Ovary (tissue), 9 donors: ENCODE measurements around the gene ELAVL3. TPM values are rescaled to one million over a fixed set of nuclear protein-coding genes. Genes with fewer than 3 reads are reported as not detected.

ENCODE experiments used
- DNase-seq, 5 donors: peaks; one replicate each; pipeline ENCODE4 v3.0.0-alpha.2; 2019 to 2020
- H3K27ac ChIP-seq, 2 donors: fragments of 200-600 bp; one replicate each; pipeline versions ENCODE4 v1.5.1 to v1.8.0; 2019 to 2022
- H3K27me3 ChIP-seq: fragments of 200-600 bp; one replicate; pipeline ENCODE4 v1.8.0; 2022
- H3K36me3 ChIP-seq: fragments of 200-600 bp; sonication (generic); one replicate; pipeline ENCODE4 v1.5.1; 2019
- H3K4me1 ChIP-seq: one replicate; pipeline ENCODE4 v1.8.1; 2013; ENCODE audit warnings: mild to moderate bottlenecking, moderate library complexity; ENCODE audit not compliant: insufficient read depth
- H3K4me3 ChIP-seq: fragments of 200-600 bp; sonication (generic); one replicate; pipeline ENCODE4 v1.5.1; 2017
- H3K9me3 ChIP-seq, 2 donors: fragments of 200-600 bp in 1 of 2; sonication (generic) in 1 of 2; one replicate each; pipeline versions ENCODE4 v1.5.1 to v1.8.1; 2013 to 2019; ENCODE audit warnings: mild to moderate bottlenecking in 1 of 2, moderate library complexity in 1 of 2
- CTCF ChIP-seq, 3 donors: fragments of 450-650 bp in 2 of 3; fragments of 200-600 bp in 1 of 3; IDR thresholded peaks; one replicate each; pipeline versions ENCODE4 v1.5.1 to v1.8.0; 2016 to 2022; ENCODE audit warnings: antibody characterized with exemption in 3 of 3, mild to moderate bottlenecking in 1 of 3
- EP300 ChIP-seq: sonication (generic); formaldehyde crosslinking; IDR thresholded peaks from one replicate; pipeline ENCODE4 v1.6.1; 2017; ENCODE audit warnings: antibody characterized with exemption
- POLR2A ChIP-seq: fragments of 450-650 bp; IDR thresholded peaks from one replicate; pipeline ENCODE4 v1.6.1; 2017; ENCODE audit warnings: antibody characterized with exemption, mild to moderate bottlenecking, moderate library complexity
- WGBS, 3 donors: extraction: QIAGEN DNeasy Blood & Tissue Kit in 1 of 3; methylation state at CpG; one replicate each; pipeline versions ENCODE4 v1.1.5 to v1.1.7; 2013 to 2017; 5-methylcytosine and 5-hydroxymethylcytosine counted together
- intact Hi-C, 4 donors: fragments of 100-400 bp; cut with DNase I; formaldehyde crosslinking; loops; one replicate each; pipeline versions ENCODE4 v1.11.0 to v1.15.1; 2022 to 2023
- polyA plus RNA-seq, 2 donors: library from polyadenylated mRNA; stranded (reverse); fragments of 200-250 nt in 1 of 2; fragments of 350-450 nt in 1 of 2; fragmentation: Illumina TruSeq in 1 of 2; extraction: RNeasy Lipid Tissue Mini Kit (QIAGEN cat#74804) in 1 of 2; gene quantifications; one replicate each; pipeline ENCODE4 v1.2.3, GENCODE V29; 2013 to 2014
- total RNA-seq, 7 donors: library from RNA; depleted of rRNA in 2 of 7; stranded (reverse); fragments of >200 nt in 2 of 7; fragmentation: NEBNext Ultra II Directional in 3 of 7; extraction: Animal tissue kit (Norgen Biotek cat#: 25700) in 3 of 7; gene quantifications; one replicate each; pipeline versions ENCODE4 v1.1.0 to v1.2.4, GENCODE V29; 2016 to 2023
- donor health status: DM: no; HTN: no; CAD: no; lungs with moderate emphysema.
- donor health status: DM: no; HTN: no; CAD: no.
- donor health status: Bipolar disorder and iron deficiency.
- donor health status: DM: yes; HTN: yes; CAD: no.
- donor health status: DM: no; HTN: no; CAD: no.
- donor health status: DM: yes; HTN: yes; CAD: no.

The ELAVL3 gene
- total and polyA plus RNA-seq, 9 donors, result not detected

GRCh38 chr19:11448410-11448809 lies 32.4 kb downstream of the ELAVL3 start:
- H3K27me3 ChIP-seq, result no peaks in the 10 kb centered on the region
- DNase-seq, result no peak
- H3K27ac ChIP-seq, result no peak overlapping the region
- peaks cover 1% of the 10 kb centered on the region for H3K4me1 ChIP-seq
- no peak overlapping the region for H3K4me3 ChIP-seq
- WGBS, 3 donors, result 83 to 90% (median 85%) methylated on average over 13 of the region's 13 CpGs
- no peaks in the 10 kb centered on the region for H3K36me3 ChIP-seq
- intact Hi-C loops, result loop anchor here in 2 of 4 donors (10.0 kb wide), 1 partner anchor 154 kb away; the partner anchor contains the start of gene TSPAN16 (in 2 of the 2)
- H3K9me3 ChIP-seq, result no peaks in the 10 kb centered on the region
- TF ChIP-seq EP300 (no peak), CTCF (IDR thresholded peaks at IDR 0.05) (no peak), POLR2A (no peak)

- TF ChIP-seq POLR2A, result no peak
- TF ChIP-seq CTCF (IDR thresholded peaks at IDR 0.05), result no peak
- TF ChIP-seq EP300, result no peak
- intact Hi-C loops, result loop anchor here in 2 of 4 donors (10.0 kb wide), 1 partner anchor 153 kb away; the partner anchor contains the start of gene TSPAN16 (in 2 of the 2)
Measured at GRCh38 chr19:11447347-11448262, 33.2 kb downstream of the ELAVL3 start.

GRCh38 chr19:11446652-11447301 lies 34.1 kb downstream of the ELAVL3 start:
- DNase-seq, result peak in 4 of 5 donors; percentile 56 to 69 (median 64)
- TF ChIP-seq POLR2A (no peak), CTCF (IDR thresholded peaks at IDR 0.05) (peak; percentile 31 to 75 (median 46)), EP300 (no peak)
- Histone ChIP-seq H3K27me3 (no peaks in the 10 kb centered on the region), H3K9me3 (no peaks in the 10 kb centered on the region), H3K27ac (peak overlapping the region in 1 of 2 donors; percentile 19), H3K4me1 (peaks cover 1% of the 10 kb centered on the region), H3K4me3 (no peak overlapping the region), H3K36me3 (no peaks in the 10 kb centered on the region)
- intact Hi-C loops, result loop anchor here in 2 of 4 donors (10.0 kb wide), 1 partner anchor 152 kb away; the partner anchor contains the start of gene TSPAN16 (in 2 of the 2)
- WGBS, 3 donors, result 61 to 62% (median 61%) methylated on average over 23 of the region's 23 CpGs

More at GRCh38 chr19:11447347-11448262, 33.2 kb downstream of the ELAVL3 start:
- H3K27ac ChIP-seq, result no peak overlapping the region
- DNase-seq, result no peak
- 79 to 81% (median 80%) methylated on average over 35 of the region's 35 CpGs for WGBS, 3 donors
- H3K4me1 ChIP-seq, result peaks cover 1% of the 10 kb centered on the region
- H3K4me3 ChIP-seq, result no peak overlapping the region
- H3K36me3 ChIP-seq, result no peaks in the 10 kb centered on the region
- H3K9me3 ChIP-seq, result no peaks in the 10 kb centered on the region
- no peaks in the 10 kb centered on the region for H3K27me3 ChIP-seq

- Histone ChIP-seq H3K27ac (no peak overlapping the region), H3K9me3 (no peaks in the 10 kb centered on the region), H3K4me1 (no peaks in the 10 kb centered on the region), H3K36me3 (no peaks in the 10 kb centered on the region), H3K4me3 (no peak overlapping the region), H3K27me3 (no peaks in the 10 kb centered on the region)
- WGBS, 3 donors, result 85 to 89% (median 87%) methylated on average over 10 to 14 of the region's 14 CpGs
- no peak for TF ChIP-seq CTCF (IDR thresholded peaks at IDR 0.05)
- TF ChIP-seq POLR2A, result no peak
- TF ChIP-seq EP300, result no peak
- DNase-seq, result no peak
- intact Hi-C loops, result loop anchor here in 2 of 4 donors (10.0 kb wide), 1 partner anchor 151 kb away; the partner anchor contains the start of gene TSPAN16 (in 2 of the 2)
Measured at GRCh38 chr19:11446271-11446651, 34.6 kb downstream of the ELAVL3 start.
